HepG2 (cell line): ENCODE results near the gene COL8A2.

Experiments
- CTCF ChIP-seq: sonication (generic); formaldehyde crosslinking; IDR thresholded peaks from 2 replicates; pipeline ENCODE4 v1.5.0; 2020; ENCODE audit warnings: mild to moderate bottlenecking, missing genetic modification reagents, moderate library complexity
- EZH2 ChIP-seq: conservative IDR thresholded peaks from 2 replicates; pipeline ENCODE4 v1.6.1; 2012; ENCODE audit warnings: mild to moderate bottlenecking, low read depth, low read length, moderate library complexity
- PHF8 ChIP-seq: sonication (generic); formaldehyde crosslinking; IDR thresholded peaks from 2 replicates; pipeline ENCODE4 v1.5.0; 2020; ENCODE audit warnings: missing genetic modification reagents
- POGK ChIP-seq: sonication (generic); formaldehyde crosslinking; conservative IDR thresholded peaks from 2 replicates; pipeline ENCODE4 v1.8.0; 2022; ENCODE audit warnings: mild to moderate bottlenecking, moderate library complexity, missing genetic modification reagents
- POLR2A ChIP-seq, 2 experiments: IDR thresholded peaks; 2 replicates each; pipeline ENCODE4 v1.6.1; 2011; ENCODE audit warnings: low read depth in 2 of 2, low read length in 2 of 2, mild to moderate bottlenecking in 1 of 2, moderate library complexity in 1 of 2; ENCODE audit not compliant: insufficient read depth in 1 of 2
- REST ChIP-seq, 2 experiments: IDR thresholded peaks; 2 replicates each; pipeline ENCODE4 v1.6.1; 2011 to 2012; ENCODE audit warnings: low read length in 2 of 2, borderline replicate concordance in 1 of 2, low read depth in 1 of 2, mild to moderate bottlenecking in 1 of 2, moderate library complexity in 1 of 2
- SP1 ChIP-seq, 2 experiments: fragments of 450-650 bp in 1 of 2; sonication (generic) in 1 of 2; formaldehyde crosslinking in 1 of 2; IDR thresholded peaks; 2 replicates each; pipeline versions ENCODE4 v1.4.0 to v1.6.1; 2016 to 2020; ENCODE audit warnings: missing genetic modification reagents in 1 of 2
- ZSCAN31 ChIP-seq: sonication (generic); formaldehyde crosslinking; IDR thresholded peaks from 2 replicates; pipeline ENCODE4 v1.5.0; 2020; ENCODE audit warnings: low read depth, mild to moderate bottlenecking, missing genetic modification reagents
- TF ChIP-seq, protein P1 (sequence below): IDR thresholded peaks from 2 replicates; pipeline ENCODE4 v1.6.1; 2016

DNA sequence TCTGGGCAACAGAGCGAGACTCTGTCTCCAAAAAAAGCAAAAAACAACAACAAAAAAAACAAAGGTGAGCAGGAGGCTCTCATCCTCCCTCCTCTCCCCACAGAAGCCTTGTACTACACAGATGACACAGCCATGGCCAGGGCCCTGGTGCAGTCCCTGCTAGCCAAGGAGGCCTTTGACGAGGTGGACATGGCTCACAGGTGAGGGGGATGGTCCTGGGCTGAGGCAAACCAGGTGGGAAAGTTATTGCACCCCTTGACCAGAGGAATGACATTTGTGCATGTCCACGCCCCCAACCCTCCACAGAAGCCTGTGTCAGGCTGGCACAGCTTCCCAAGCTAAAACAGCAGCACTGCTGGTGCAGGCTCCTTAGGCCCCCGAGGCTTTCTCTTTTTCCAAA is 33.9 kb downstream of the COL8A2 start:
- TF ChIP-seq PHF8 (no peak), SP1 (IDR thresholded peaks at IDR 0.05) (no peak), SP1 (CRISPR knock-in tag; IDR thresholded peaks at IDR 0.05) (no peak), POLR2A (IDR thresholded peaks at IDR 0.05; ENCODE audit: insufficient read depth in 1 of 2, low read depth in 2 of 2, low read length in 2 of 2) (no peak), EZH2 (no peak), ZSCAN31 (CRISPR knock-in tag) (no peak), CTCF (CRISPR knock-in tag) (no peak), REST (IDR thresholded peaks at IDR 0.05; ENCODE audit: borderline replicate concordance in 1 of 2, low read depth in 1 of 2, low read length in 2 of 2) (no peak), POGK (CRISPR knock-in tag) (no peak)
- TF ChIP-seq, protein P1, sequence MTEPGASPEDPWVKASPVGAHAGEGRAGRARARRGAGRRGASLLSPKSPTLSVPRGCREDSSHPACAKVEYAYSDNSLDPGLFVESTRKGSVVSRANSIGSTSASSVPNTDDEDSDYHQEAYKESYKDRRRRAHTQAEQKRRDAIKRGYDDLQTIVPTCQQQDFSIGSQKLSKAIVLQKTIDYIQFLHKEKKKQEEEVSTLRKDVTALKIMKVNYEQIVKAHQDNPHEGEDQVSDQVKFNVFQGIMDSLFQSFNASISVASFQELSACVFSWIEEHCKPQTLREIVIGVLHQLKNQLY = no peak
